ENCODE results near the gene CHRNA7. TPM values are rescaled to one million over a fixed set of nuclear protein-coding genes. Genes with fewer than 3 reads are reported as not detected.

The CHRNA7 gene
- total and polyA plus RNA-seq, 2 donors (not counting 1 experiment from before 2014, with no cell fraction given): 0.17 to 0.62 TPM

- H3K27me3 ChIP-seq (ENCODE audit: control insufficient read depth, insufficient read depth, low read length): no peaks in the 10 kb centered on the region
- H2AFZ ChIP-seq (ENCODE audit: low read length): no peak overlapping the region
- no peak overlapping the region for H3K4me2 ChIP-seq (ENCODE audit: extremely low read depth, insufficient read depth, low read length)
- H3K27ac ChIP-seq (ENCODE audit: insufficient read depth, low read length): no peak overlapping the region
- no peak for DNase-seq (ENCODE audit: low read depth in 2 of 2)
- TF ChIP-seq EZH2 (IDR thresholded peaks at IDR 0.05; ENCODE audit: low read length, missing control alignments) (no peak), CTCF (conservative IDR thresholded peaks at IDR 0.05 in 1 of 2, IDR thresholded peaks at IDR 0.05 in 1 of 2; ENCODE audit: low read depth in 1 of 2, low read length in 2 of 2) (no peak)
- H3K79me2 ChIP-seq (ENCODE audit: control insufficient read depth, insufficient read depth, low read length): no peaks in the 10 kb centered on the region
- no peaks in the 10 kb centered on the region for H3K36me3 ChIP-seq (ENCODE audit: control insufficient read depth, insufficient read depth, low read length)
- H3K9me3 ChIP-seq (ENCODE audit: control insufficient read depth, insufficient read depth, low read depth, low read length): no peaks in the 10 kb centered on the region
- H4K20me1 ChIP-seq (ENCODE audit: control insufficient read depth, extremely low read depth, insufficient read depth, low read length): no peaks in the 10 kb centered on the region
- H3K4me3 ChIP-seq (replicated peaks in 1 of 4; ENCODE audit: control extremely low read depth in 1 of 4, insufficient read depth in 1 of 4, low read depth in 3 of 4, low read length in 4 of 4): no peak overlapping the region
- H3K9ac ChIP-seq (ENCODE audit: insufficient read depth, low read length): no peak overlapping the region
- H3K4me1 ChIP-seq (ENCODE audit: control insufficient read depth, extremely low read depth, insufficient read depth, low read length): no peaks in the 10 kb centered on the region
These were observed 188.4 kb downstream of the CHRNA7 start for GRCh38 chr15:32218666-32219065.

Other genes starting within 250 kb of the CHRNA7 start
- gene OTUD7A, start 159.8 kb upstream of the CHRNA7 start, total RNA-seq: 0.50 and 0.51 TPM in 2 replicates
- gene OTUD7A, start 159.8 kb upstream of the CHRNA7 start, polyA plus RNA-seq: 0.03 and 0.08 TPM in 2 replicates

Data from fibroblast of lung (primary cell).